ENCODE measurements around the gene CXCL3. TPM values are rescaled to one million over a fixed set of nuclear protein-coding genes. Genes with fewer than 3 reads are reported as not detected.

The CXCL3 gene
- total and polyA plus RNA-seq, 9 of the 15 experiments (the other 6 are each of a cell fraction or from before 2014, with no cell fraction given): 2.3 to 8.9 (median 6.1) TPM

- no peak for TF ChIP-seq ZNF77 (CRISPR knock-in tag; IDR thresholded peaks at IDR 0.05)
- no peak for TF ChIP-seq ZNF778 (CRISPR knock-in tag; IDR thresholded peaks at IDR 0.05)
- peak in 1 of 2 experiments; percentile 54 for TF ChIP-seq E2F6 (IDR thresholded peaks at IDR 0.05; ENCODE audit: borderline replicate concordance in 1 of 2, extremely low read depth in 1 of 2, insufficient read depth in 1 of 2, insufficient read length in 1 of 2, low read depth in 1 of 2, low read length in 1 of 2, poor library complexity in 1 of 2, severe bottlenecking in 1 of 2)
- peak; percentile 77; the same call in 1 of the 2 replicates for TF ChIP-seq ZBTB7A (IDR thresholded peaks at IDR 0.05; ENCODE audit: borderline replicate concordance, control insufficient read depth, low read depth, low read length)
- TF ChIP-seq PTBP1 (IDR thresholded peaks at IDR 0.05; ENCODE audit: low read depth, low read length): no peak
- TF ChIP-seq CBX2 (IDR thresholded peaks at IDR 0.05; ENCODE audit: insufficient read depth, low read length, poor library complexity, severe bottlenecking): no peak
- no peak for TF ChIP-seq CBFB (CRISPR knock-in tag; IDR thresholded peaks at IDR 0.05)
- TF ChIP-seq ARID2 (IDR thresholded peaks at IDR 0.05): no peak
- TF ChIP-seq ZC3H4 (CRISPR knock-in tag; IDR thresholded peaks at IDR 0.05; ENCODE audit: borderline replicate concordance): no peak
- TF ChIP-seq RERE (CRISPR knock-in tag; IDR thresholded peaks at IDR 0.05; ENCODE audit: borderline replicate concordance): no peak
- no peak for TF ChIP-seq KLF1 (tag; IDR thresholded peaks at IDR 0.05)
- TF ChIP-seq SRF (CRISPR knock-in tag; IDR thresholded peaks at IDR 0.05): no peak
- TF ChIP-seq RBM22 (IDR thresholded peaks at IDR 0.05; ENCODE audit: low read depth, low read length, poor library complexity, severe bottlenecking): peak; percentile 36
- TF ChIP-seq MBD2 (IDR thresholded peaks at IDR 0.05; ENCODE audit: borderline replicate concordance, low read depth): peak; percentile 16; the same call in 1 of the 2 replicates
- TF ChIP-seq BRCA1 (IDR thresholded peaks at IDR 0.05): no peak
- TF ChIP-seq BRCA1 (CRISPR knock-in tag; IDR thresholded peaks at IDR 0.05): no peak
- TF ChIP-seq SMAD4 (CRISPR knock-in tag; conservative IDR thresholded peaks at IDR 0.05): peak; percentile 82; the same call in 1 of the 2 replicates
- no peak for TF ChIP-seq ZNF79 (CRISPR knock-in tag; IDR thresholded peaks at IDR 0.05; ENCODE audit: low read depth)
- 0 out of 4 replicates have a peak, but pooled peaks of 1 of the 2 experiments have one; percentile 8 for TF ChIP-seq TBL1XR1 (IDR thresholded peaks at IDR 0.05; ENCODE audit: low read length in 2 of 2)
- TF ChIP-seq COPS2 (conservative IDR thresholded peaks at IDR 0.05): no peak
- TF ChIP-seq ZNF668 (CRISPR knock-in tag; IDR thresholded peaks at IDR 0.05): no peak
- no peak for TF ChIP-seq XRCC4 (IDR thresholded peaks at IDR 0.05; ENCODE audit: extremely low read depth, insufficient read depth, insufficient read length)
These were observed at the start of gene CXCL3 (continued) for GRCh38 chr4:74038425-74039314.

All from K562 (cell line).